Myocyte (in vitro differentiated cells): ENCODE measurements around the gene TK2. TPM values are rescaled to one million over a fixed set of nuclear protein-coding genes. Genes with fewer than 3 reads are reported as not detected.
A peak's percentile ranks its signal among the peaks of the same experiment; 100 is the strongest.

Experiments used
- DNase-seq: peaks from one replicate; pipeline ENCODE4 v3.0.0-alpha.2; 2012; ENCODE audit warnings: low read depth
- total RNA-seq: library from RNA; depleted of rRNA; stranded (reverse); fragments of >200 nt; gene quantifications from 2 replicates; pipeline ENCODE4 v1.2.3, GENCODE V29; 2014

Gene TK2
- total RNA-seq, 1 donor from 2014 or later = 18.9 TPM

- DNase-seq = no peak
Observed at GRCh38 chr16:66486199-66486772, 63.6 kb downstream of the TK2 start.

GRCh38 chr16:66485376-66485775 is 64.5 kb downstream of the TK2 start:
- DNase-seq = no peak

DNA sequence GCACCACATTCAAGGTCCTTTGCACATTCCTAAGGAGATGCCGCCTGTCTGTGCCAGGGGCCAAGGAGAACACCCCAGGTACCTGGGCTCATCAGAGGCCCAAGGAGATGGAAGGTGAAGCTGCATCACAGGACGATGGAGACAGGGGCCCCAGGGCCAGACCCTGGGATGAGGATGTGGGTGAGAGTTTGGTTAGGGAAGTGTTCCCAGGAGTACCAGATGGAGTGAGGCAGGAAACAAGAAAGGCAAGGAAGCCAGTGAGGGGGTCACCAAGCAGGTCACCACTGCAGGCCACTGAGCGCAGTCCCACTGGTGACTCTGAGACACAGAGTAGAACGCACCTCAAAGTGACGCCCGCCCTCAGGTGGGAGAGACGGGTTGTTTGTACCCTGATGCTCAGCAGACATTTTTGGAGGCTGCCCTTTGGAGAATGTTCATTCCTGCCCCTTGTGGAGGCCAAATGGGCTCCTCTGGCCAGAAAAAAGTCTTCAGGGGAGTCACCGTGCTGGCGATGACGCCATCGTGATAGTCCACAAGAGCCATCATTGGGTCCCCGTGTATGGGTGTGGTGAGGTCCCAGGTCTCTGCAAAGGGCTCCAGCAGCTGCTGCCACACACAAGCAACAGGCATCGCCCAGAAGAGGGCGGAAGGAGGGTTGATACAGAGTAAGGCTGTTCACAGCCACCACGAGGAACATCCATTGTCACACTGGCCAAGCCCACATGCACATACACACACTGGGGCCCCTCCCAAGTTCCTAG is 65.3 kb downstream of the TK2 start:
- DNase-seq = no peak

GRCh38 chr16:66483689-66484452 is 66.1 kb downstream of the TK2 start:
- DNase-seq = peak; percentile 76

DNA sequence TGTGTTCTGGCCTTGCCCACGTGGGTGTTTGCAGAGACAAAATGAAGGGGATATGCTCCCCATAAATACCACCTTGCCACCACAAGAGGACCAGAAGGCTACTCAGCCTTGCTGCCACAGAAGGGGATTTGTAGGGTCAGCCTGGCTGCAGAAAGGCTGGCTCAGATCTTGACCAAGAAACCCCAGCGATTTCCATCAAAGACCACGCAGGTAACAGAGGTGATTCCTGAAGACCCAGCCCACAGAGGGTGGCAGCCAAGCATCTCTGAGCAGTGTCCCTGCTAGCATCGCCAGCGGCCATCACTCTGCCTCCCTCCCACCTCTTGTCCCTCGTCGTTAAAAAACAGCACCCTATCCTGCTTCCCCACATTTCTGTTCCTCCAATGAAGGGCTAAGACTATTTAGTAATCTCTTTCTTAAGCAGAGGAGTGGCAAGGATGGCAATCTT is 68.0 kb downstream of the TK2 start:
- DNase-seq = no peak

- no peak for DNase-seq
Observed at GRCh38 chr16:66481081-66481942, 68.6 kb downstream of the TK2 start.

GRCh38 chr16:66480265-66481080 is 69.4 kb downstream of the TK2 start:
- DNase-seq = peak; percentile 34

GRCh38 chr16:66479661-66480264 is 70.2 kb downstream of the TK2 start:
- peak; percentile 51 for DNase-seq

GRCh38 chr16:66478733-66479511 is 71.0 kb downstream of the TK2 start:
- DNase-seq = peak; percentile 95

DNA sequence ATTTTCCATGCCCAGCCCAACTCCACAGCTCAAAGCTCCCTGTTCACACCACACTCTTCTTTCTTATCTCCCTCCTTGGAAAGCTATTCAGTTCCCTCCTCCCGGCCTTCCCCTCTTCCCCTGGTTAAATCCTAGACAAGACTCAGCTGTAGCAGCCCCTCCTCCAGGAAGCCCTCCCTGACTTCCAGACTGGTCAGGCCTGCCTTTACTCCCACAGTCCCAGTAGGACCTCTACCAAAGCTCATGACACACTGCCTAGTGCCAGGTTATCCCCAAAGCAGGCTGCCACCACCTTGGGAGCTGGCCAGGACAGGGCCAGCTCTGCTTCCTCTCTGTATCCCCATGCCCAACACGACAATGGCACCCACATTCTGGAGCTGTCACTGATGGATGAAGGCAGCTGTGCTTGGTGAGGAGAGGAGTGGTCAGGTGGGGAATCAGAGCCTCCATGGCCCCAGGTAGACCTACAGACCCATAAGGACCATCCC is 72.8 kb downstream of the TK2 start:
- DNase-seq = peak; percentile 32

- peak; percentile 66 for DNase-seq
Observed at GRCh38 chr16:66476328-66477027, 73.4 kb downstream of the TK2 start.

- DNase-seq = no peak
Observed at GRCh38 chr16:66475232-66475631, 74.7 kb downstream of the TK2 start.

DNA sequence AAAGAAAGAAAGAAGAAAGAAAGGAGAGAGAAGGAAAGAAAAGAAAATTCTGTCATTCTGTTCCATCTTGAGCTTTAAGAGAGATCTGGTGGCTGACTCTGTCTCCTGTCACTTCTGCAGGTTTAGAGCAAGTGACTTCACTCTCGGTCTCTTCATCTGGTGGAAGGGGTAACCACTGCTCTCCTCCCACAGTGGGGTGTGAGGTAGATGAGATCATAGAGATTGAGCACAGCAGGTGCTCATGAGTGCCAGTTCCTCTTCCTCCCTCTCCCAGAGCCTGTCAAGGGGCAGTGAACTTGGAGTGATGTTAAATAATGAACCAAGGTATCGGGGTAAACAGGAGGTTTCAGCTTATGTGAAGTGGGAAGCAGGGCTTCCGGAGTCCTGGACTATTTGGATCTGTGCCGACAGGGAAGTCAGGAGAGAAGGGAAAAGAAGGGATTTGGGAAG is 75.1 kb downstream of the TK2 start:
- peak; percentile 96 for DNase-seq

DNA sequence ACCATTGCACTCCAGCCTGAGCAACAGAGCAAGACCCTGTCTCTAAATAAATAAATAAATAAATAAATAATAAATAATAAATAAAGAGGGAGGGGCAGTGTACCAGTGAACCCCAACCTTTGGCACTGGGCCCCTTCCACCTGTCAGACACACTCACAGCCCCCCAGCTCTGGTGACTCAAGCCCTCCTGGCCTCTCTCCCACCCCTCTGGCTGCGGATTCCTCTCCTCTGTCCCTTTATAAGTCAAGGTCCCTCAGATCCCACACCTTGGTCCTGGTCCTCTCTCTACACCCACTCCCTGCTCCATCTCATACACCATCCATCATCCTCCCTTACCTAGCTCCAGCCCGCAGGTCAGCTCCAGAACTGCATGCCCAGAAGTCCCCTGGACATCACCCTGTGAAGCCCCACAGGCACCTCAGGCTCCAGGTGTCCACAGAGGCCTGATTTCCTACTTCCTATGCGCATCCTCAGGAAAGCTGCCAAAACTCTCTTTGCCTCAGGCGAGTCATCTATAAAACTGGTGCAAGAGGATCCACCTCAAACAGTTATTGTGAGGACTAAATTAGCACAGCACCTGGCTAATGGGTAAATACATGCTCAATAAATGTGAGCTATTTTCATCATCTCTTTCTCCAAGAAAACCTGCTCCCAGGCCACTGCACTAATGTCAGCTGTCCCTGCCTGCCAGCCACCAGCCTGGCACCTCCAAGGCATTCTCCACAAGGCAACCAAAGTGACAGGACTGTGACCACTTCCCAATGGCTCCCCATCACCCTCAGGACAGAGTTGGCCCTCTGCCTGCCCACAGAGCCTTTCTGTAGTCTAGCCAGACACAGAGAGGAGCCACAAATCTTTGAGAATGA is 76.0 kb downstream of the TK2 start:
- DNase-seq = peak; percentile 98

DNA sequence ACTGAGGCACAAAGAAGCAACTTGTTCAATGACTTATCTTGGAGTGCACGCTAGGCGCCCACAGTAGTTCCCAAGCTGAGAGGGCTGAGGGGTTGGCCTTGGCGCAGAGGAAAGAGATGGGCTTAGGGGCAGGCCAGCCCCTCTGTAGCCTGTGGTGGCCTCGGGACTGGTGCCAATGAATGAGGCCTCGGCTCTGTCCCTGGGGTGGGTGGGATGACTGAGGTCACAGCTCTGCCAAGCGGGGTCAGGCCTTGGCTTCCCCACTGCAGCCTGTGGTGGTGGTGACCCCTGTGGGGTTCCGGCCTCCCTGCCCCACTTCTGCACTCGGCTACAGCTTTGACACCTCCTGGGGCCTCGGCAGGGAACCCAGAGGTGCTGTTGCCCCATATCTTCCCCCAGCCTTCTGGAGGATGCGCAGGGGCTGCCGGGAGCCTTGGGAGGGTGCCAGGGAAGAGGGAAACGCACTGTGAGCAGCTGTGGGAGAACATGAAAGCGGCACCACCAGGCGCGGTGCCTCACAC is 76.8 kb downstream of the TK2 start:
- no peak for DNase-seq

- no peak for DNase-seq
Observed at GRCh38 chr16:66471716-66472393, 78.1 kb downstream of the TK2 start.
